Fibroblast of mammary gland (primary cell): Measurements from ENCODE around the gene AK9.
A peak's percentile ranks its signal among the peaks of the same experiment; 100 is the strongest.

Source experiments
- DNase-seq: peaks from one replicate; pipeline ENCODE4 v3.0.0-alpha.2; 2010; ENCODE audit warnings: low read depth
- H3K4me3 ChIP-seq: 2 replicates; pipeline ENCODE4 v1.5.1; 2011; ENCODE audit warnings: low read depth, mild to moderate bottlenecking, low read length, moderate library complexity; ENCODE audit not compliant: control insufficient read depth
- CTCF ChIP-seq: conservative IDR thresholded peaks from 2 replicates; pipeline ENCODE4 v1.5.1; 2011; ENCODE audit warnings: low read depth, low read length, inconsistent platforms; ENCODE audit not compliant: control insufficient read depth, insufficient read depth

The AK9 gene

GRCh38 chr6:109480993-109481480 lies 210.0 kb downstream of the AK9 start:
- no peak for DNase-seq
- H3K4me3 ChIP-seq: no peak overlapping the region
- TF ChIP-seq CTCF: no peak

- DNase-seq: no peak
- peak overlapping the region; percentile 9 for H3K4me3 ChIP-seq
- TF ChIP-seq CTCF: no peak
Measured at GRCh38 chr6:109478841-109479624, 212.0 kb downstream of the AK9 start.

GRCh38 chr6:109478222-109478805 lies 212.7 kb downstream of the AK9 start:
- H3K4me3 ChIP-seq: peak overlapping the region; percentile 9
- peak; percentile 47 for DNase-seq
- no peak for TF ChIP-seq CTCF

- DNase-seq: no peak
- no peak overlapping the region for H3K4me3 ChIP-seq
- TF ChIP-seq CTCF: no peak
Measured at GRCh38 chr6:109477725-109478124, 213.3 kb downstream of the AK9 start.

DNA sequence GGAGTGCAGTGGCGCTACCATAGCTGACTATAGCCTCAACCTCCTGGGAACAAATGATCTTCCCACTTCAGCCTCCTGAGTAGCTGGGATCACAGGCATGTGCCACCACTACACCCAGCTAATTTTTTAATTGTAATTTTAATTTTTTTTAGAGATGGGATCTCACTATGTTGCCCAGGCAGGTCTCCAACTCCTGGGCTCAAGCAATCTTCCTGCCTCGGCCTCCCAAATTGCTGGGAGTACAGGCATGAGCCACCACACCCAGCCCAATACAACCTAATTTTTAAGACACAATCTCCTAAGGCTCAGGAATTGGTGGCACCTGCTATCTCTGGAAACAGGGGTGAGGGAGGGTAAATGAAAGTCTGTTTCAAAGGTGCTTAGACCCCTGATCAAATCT lies 213.8 kb downstream of the AK9 start:
- no peak for DNase-seq
- H3K4me3 ChIP-seq: no peak overlapping the region
- no peak for TF ChIP-seq CTCF

DNA sequence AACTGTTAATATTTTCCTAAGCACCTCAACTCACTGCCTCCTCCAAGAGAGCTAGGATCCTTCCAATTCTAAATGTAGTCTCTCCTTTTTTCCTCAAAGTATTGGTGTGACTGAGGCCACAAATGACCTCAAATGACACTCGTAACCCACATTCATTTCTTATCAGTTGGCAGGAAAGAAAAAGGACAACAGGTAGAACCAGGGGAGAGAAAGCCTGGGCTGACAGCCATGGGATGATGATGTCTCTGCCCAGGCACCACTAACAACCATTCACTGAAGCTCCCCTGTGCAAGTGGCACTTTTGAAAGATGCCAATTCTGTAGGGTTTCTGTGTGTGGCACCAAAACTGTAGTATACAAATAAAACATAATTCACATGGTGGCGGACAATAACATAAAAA lies 215.4 kb downstream of the AK9 start:
- DNase-seq: no peak
- TF ChIP-seq CTCF: no peak
- H3K4me3 ChIP-seq: no peak overlapping the region
